HCT116 (cell line): ENCODE results near the gene ACCSL. TPM values are rescaled to one million over a fixed set of nuclear protein-coding genes. Genes with fewer than 3 reads are reported as not detected.

Source experiments
- ATAC-seq: fragments of 200-7000 bp; cut with Tn5 transposase; 2 replicates; pipeline ENCODE4 v1.9.1; 2020; ENCODE audit warnings: mild to moderate bottlenecking, moderate library complexity
- BruUV-seq: library from RNA; stranded (reverse); fragments of 400-500 nt; replicated peaks from 2 replicates; lab custom pipeline; 2021; lab: Mats Ljungman, UMichigan
- CTCF ChIA-PET: fragments of 300-600 bp; sonication (Branson Sonifier 250); formaldehyde crosslinking; loops from one replicate; lab custom pipeline; 2021; ENCODE audit warnings: antibody characterized with exemption; lab: Charles Lee
- POLR2A ChIA-PET: fragments of 300-600, 350-600 bp; sonication (Branson Sonifier 250); formaldehyde crosslinking; loops from one replicate; lab custom pipeline; 2021; ENCODE audit warnings: antibody characterized with exemption; lab: Charles Lee
- RAD21 ChIA-PET, 2 experiments: fragments of 300-600 bp; sonication (Branson Sonifier 250); formaldehyde crosslinking; loops; one replicate each; lab custom pipeline; 2023; ENCODE audit warnings: low total read pairs in 2 of 2; ENCODE audit not compliant: uncharacterized antibody in 2 of 2, unreplicated experiment in 2 of 2, low non-redundant PET in 1 of 2; lab: Charles Lee
- DNase-seq: peaks from one replicate; pipeline ENCODE4 v3.0.0-alpha.2; 2010; ENCODE audit warnings: low read depth, low spot score
- H2AFZ ChIP-seq: fragments of 200-600 bp; shearing (Covaris generic), sonication (generic); 2 replicates; pipeline ENCODE4 v1.6.1; 2017; ENCODE audit warnings: low read depth, mixed run types, mixed read lengths, antibody characterized with exemption, low read length; ENCODE audit not compliant: poor library complexity, severe bottlenecking
- H3K27ac ChIP-seq: 2 replicates; pipeline ENCODE4 v1.5.1; 2012; ENCODE audit warnings: low read depth, low read length
- H3K27me3 ChIP-seq: fragments of 200-600 bp; sonication (generic); 2 replicates; pipeline ENCODE4 v1.6.1; 2016; ENCODE audit warnings: mixed run types, low read length, mixed read lengths; ENCODE audit not compliant: insufficient read depth
- H3K36me3 ChIP-seq, 2 experiments: fragments of 200-500 bp in 1 of 2; fragments of 200-600 bp in 1 of 2; sonication (Bioruptor generic) in 1 of 2; sonication (generic) in 1 of 2; 2 replicates each; pipeline versions ENCODE4 v1.5.1 to v1.6.1; 2014 to 2016; ENCODE audit warnings: low read length in 2 of 2, inconsistent platforms in 1 of 2, mixed read lengths in 1 of 2, mixed run types in 1 of 2; ENCODE audit not compliant: insufficient read depth in 2 of 2, control insufficient read depth in 1 of 2
- H3K4me1 ChIP-seq, 2 experiments: fragments of 200-600 bp in 1 of 2; sonication (generic) in 1 of 2; 2 replicates each; pipeline versions ENCODE4 v1.5.1 to v1.6.1; 2012 to 2017; ENCODE audit warnings: low read length in 2 of 2, inconsistent platforms in 1 of 2, mild to moderate bottlenecking in 1 of 2, mixed read lengths in 1 of 2, mixed run types in 1 of 2, moderate library complexity in 1 of 2; ENCODE audit not compliant: insufficient read depth in 2 of 2, control insufficient read depth in 1 of 2
- H3K4me2 ChIP-seq: fragments of 200-600 bp; sonication (generic); 2 replicates; pipeline ENCODE4 v1.6.1; 2017; ENCODE audit warnings: mixed run types, low read length, mixed read lengths
- H3K4me3 ChIP-seq, 2 experiments: fragments of 200-600 bp in 1 of 2; sonication (generic) in 1 of 2; replicated peaks in 1 of 2; 2 replicates each; pipeline ENCODE4 v1.5.1; 2011 to 2016; ENCODE audit warnings: low read length in 2 of 2, control low read depth in 1 of 2, low read depth in 1 of 2, mild to moderate bottlenecking in 1 of 2, mixed read lengths in 1 of 2, mixed run types in 1 of 2
- H3K79me2 ChIP-seq: fragments of 200-600 bp; sonication (generic); 2 replicates; pipeline ENCODE4 v1.6.1; 2017; ENCODE audit warnings: mild to moderate bottlenecking, mixed run types, low read length, moderate library complexity, mixed read lengths; ENCODE audit not compliant: insufficient read depth
- H3K9ac ChIP-seq: fragments of 200-600 bp; sonication (generic); 2 replicates; pipeline ENCODE4 v1.6.1; 2016; ENCODE audit warnings: low read length, mixed read lengths
- H3K9me2 ChIP-seq: fragments of 200-600 bp; sonication (generic), shearing (Covaris generic); 2 replicates; pipeline ENCODE4 v1.6.1; 2017; ENCODE audit warnings: mixed run types, mild to moderate bottlenecking, moderate library complexity; ENCODE audit not compliant: insufficient read depth
- H3K9me3 ChIP-seq, 2 experiments: fragments of 200-500 bp in 1 of 2; fragments of 200-600 bp in 1 of 2; sonication (Bioruptor generic) in 1 of 2; sonication (generic) in 1 of 2; 2 replicates each; pipeline ENCODE4 v1.6.1; 2014 to 2017; ENCODE audit warnings: low read length in 2 of 2, mixed read lengths in 2 of 2, inconsistent platforms in 1 of 2, low read depth in 1 of 2, mild to moderate bottlenecking in 1 of 2, mixed run types in 1 of 2, moderate library complexity in 1 of 2; ENCODE audit not compliant: control insufficient read depth in 1 of 2, insufficient read depth in 1 of 2
- H4K20me1 ChIP-seq: fragments of 200-600 bp; sonication (generic), shearing (Covaris generic); 2 replicates; pipeline ENCODE4 v1.6.1; 2017; ENCODE audit warnings: mixed run types, mild to moderate bottlenecking, moderate library complexity; ENCODE audit not compliant: insufficient read depth
- CEBPB ChIP-seq: IDR thresholded peaks from 2 replicates; pipeline ENCODE4 v1.6.1; 2012; ENCODE audit warnings: low read depth
- EGR1 ChIP-seq: IDR thresholded peaks from 2 replicates; pipeline ENCODE4 v1.6.1; 2012; ENCODE audit warnings: low read depth
- RAD21 ChIP-seq: IDR thresholded peaks from 2 replicates; pipeline ENCODE4 v1.6.1; 2012; ENCODE audit warnings: low read depth, mild to moderate bottlenecking
- SIN3A ChIP-seq: IDR thresholded peaks from 2 replicates; pipeline ENCODE4 v1.6.1; 2012; ENCODE audit warnings: low read depth
- YY1 ChIP-seq: IDR thresholded peaks from 2 replicates; pipeline ENCODE4 v1.6.1; 2011; ENCODE audit warnings: low read length, low read depth, moderate library complexity, mild to moderate bottlenecking; ENCODE audit not compliant: insufficient replicate concordance; ENCODE audit errors: extremely low read depth
- intact Hi-C: fragments of 100-400 bp; cut with micrococcal nuclease; formaldehyde crosslinking; loops from 2 replicates; pipeline ENCODE4 v1.10.0; 2022
- total RNA-seq: library from RNA; stranded (reverse); gene quantifications from one replicate; pipeline ENCODE4 v1.2.1, GENCODE V29; 2021; ENCODE audit not compliant: unreplicated experiment

The ACCSL gene
- total RNA-seq, 1 experiment from 2014 or later = not detected

GRCh38 chr11:44085330-44085729 lies 37.5 kb downstream of the ACCSL start:
- H3K4me3 ChIP-seq = no peak overlapping the region
- no peaks in the 10 kb centered on the region; a peak in 1 of 4 replicates for H3K9me3 ChIP-seq
- ChIA-PET CTCF (interaction anchor here (3.1 kb wide), 1 partner anchor 10 kb away, joined by 17 read pairs; the partner anchor contains the start of gene EXT2), POLR2A (no interaction called here), RAD21 (no interaction called here)
- H2AFZ ChIP-seq = no peak overlapping the region
- H3K36me3 ChIP-seq = no peaks in the 10 kb centered on the region
- H3K79me2 ChIP-seq = no peaks in the 10 kb centered on the region
- no peak overlapping the region for H3K4me2 ChIP-seq
- H3K4me1 ChIP-seq = no peaks in the 10 kb centered on the region
- intact Hi-C loops = no loop called here
- no TSS peak for BruUV-seq
- TF ChIP-seq YY1 (no peak), SIN3A (no peak), CEBPB (no peak)
- H3K27ac ChIP-seq = no peak overlapping the region
- H4K20me1 ChIP-seq = no peaks in the 10 kb centered on the region
- no peak overlapping the region for H3K9ac ChIP-seq
- DNase-seq = no peak
- no peak for ATAC-seq
- no peaks in the 10 kb centered on the region for H3K27me3 ChIP-seq
- H3K9me2 ChIP-seq = no peaks in the 10 kb centered on the region

GRCh38 chr11:44088377-44088776 lies 40.6 kb downstream of the ACCSL start:
- Histone ChIP-seq H3K4me2 (no peak overlapping the region), H3K36me3 (no peaks in the 10 kb centered on the region), H3K9me3 (no peaks in the 10 kb centered on the region; a peak in 1 of 4 replicates), H3K4me1 (no peaks in the 10 kb centered on the region), H3K4me3 (no peak overlapping the region), H3K9ac (no peak overlapping the region), H3K27me3 (no peaks in the 10 kb centered on the region), H3K79me2 (no peaks in the 10 kb centered on the region), H3K9me2 (no peaks in the 10 kb centered on the region), H3K27ac (no peak overlapping the region), H2AFZ (no peak overlapping the region), H4K20me1 (no peaks in the 10 kb centered on the region)
- TF ChIP-seq EGR1 = no peak
- no peak for TF ChIP-seq RAD21
- ChIA-PET POLR2A (no interaction called here), RAD21 (no interaction called here), CTCF (no interaction called here)
- no TSS peak for BruUV-seq
- DNase-seq (no peak), ATAC-seq (no peak)
- intact Hi-C loops = no loop called here
